Left lung (tissue), 10 donors: ENCODE data around the gene MRPL44. TPM values are rescaled to one million over a fixed set of nuclear protein-coding genes. Genes with fewer than 3 reads are reported as not detected.

Source experiments
- ATAC-seq: fragments of 200-7000 bp; cut with Tn5 transposase; one replicate; pipeline ENCODE4 v1.9.1; 2020; ENCODE audit warnings: moderate library complexity
- DNase-seq, 4 donors: peaks; one replicate each; pipeline ENCODE4 v3.0.0-alpha.2; 2013 to 2020
- H3K27ac ChIP-seq, 2 donors: fragments of 200-600 bp; sonication (generic) in 1 of 2; one replicate each; pipeline versions ENCODE4 v1.5.0 to v1.8.0; 2020 to 2021
- H3K27me3 ChIP-seq, 2 donors: fragments of 200-600 bp; sonication (generic) in 1 of 2; one replicate each; pipeline versions ENCODE4 v1.5.0 to v1.8.0; 2020 to 2021
- H3K36me3 ChIP-seq, 2 donors: fragments of 200-600 bp; sonication (generic) in 1 of 2; one replicate each; pipeline versions ENCODE4 v1.5.0 to v1.8.0; 2020 to 2021
- H3K4me1 ChIP-seq, 2 donors: fragments of 200-600 bp; one replicate each; pipeline ENCODE4 v1.8.0; 2021
- H3K4me3 ChIP-seq, 2 donors: fragments of 200-600 bp; sonication (generic) in 1 of 2; one replicate each; pipeline versions ENCODE4 v1.5.0 to v1.8.0; 2020 to 2021; ENCODE audit warnings: mild to moderate bottlenecking in 1 of 2
- H3K9me3 ChIP-seq, 2 donors: fragments of 200-600 bp; sonication (generic) in 1 of 2; one replicate each; pipeline versions ENCODE4 v1.5.0 to v1.8.0; 2020 to 2021
- CTCF ChIP-seq, 2 donors: fragments of 200-600 bp; sonication (generic) in 1 of 2; IDR thresholded peaks; one replicate each; pipeline versions ENCODE4 v1.5.0 to v1.8.0; 2021; ENCODE audit warnings: antibody characterized with exemption in 2 of 2
- intact Hi-C, 2 donors: fragments of 100-400 bp; cut with DNase I; formaldehyde crosslinking; loops; one replicate each; pipeline versions ENCODE4 v1.11.2 to v1.14.2; 2022
- polyA plus RNA-seq, 6 donors: library from polyadenylated mRNA; unstranded; fragments of 120-200 nt; gene quantifications; one replicate each; pipeline ENCODE4 v1.2.1, GENCODE V29; 2013; ENCODE audit not compliant: insufficient read length in 6 of 6
- total RNA-seq, 2 donors: library from RNA; stranded (reverse); fragmentation: NEBNext Ultra II Directional; extraction: Animal tissue kit (Norgen Biotek cat#: 25700); gene quantifications; one replicate each; pipeline ENCODE4 v1.2.1, GENCODE V29; 2021
- donor health status: DM: no; HTN: yes; CAD: no.
- donor health status: DM: no; HTN: no; CAD: no.

Gene MRPL44
- total and polyA plus RNA-seq, 8 donors: 23.1 to 26.8 (median 25.6) TPM

DNA sequence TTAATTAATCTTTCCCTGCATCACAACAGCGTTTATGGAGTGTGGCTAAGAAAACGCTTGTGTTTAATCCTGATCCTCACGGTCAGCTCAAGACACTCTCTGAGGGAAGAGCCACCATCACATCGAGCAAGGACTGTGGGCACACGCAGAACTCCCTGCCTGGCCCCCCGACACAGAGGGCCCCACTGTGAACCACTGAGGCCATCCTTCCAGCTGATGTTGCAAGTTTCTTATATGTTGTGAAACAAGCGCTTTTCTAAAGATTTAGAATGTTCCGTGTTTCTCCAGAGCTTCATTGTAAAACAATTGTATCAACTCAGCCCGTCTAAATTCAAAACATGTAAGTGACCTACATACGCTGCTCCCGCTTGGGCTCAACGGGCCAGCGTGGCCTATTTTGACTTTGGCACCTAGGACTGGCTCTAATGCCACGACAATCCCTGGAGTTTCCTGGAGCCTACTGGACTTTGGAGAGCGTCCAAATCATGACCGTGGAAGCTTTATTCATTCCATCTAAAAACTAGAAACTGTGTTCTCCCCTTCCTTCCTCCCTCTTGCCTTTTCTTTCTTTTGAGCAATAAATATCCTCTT is 46.9 kb downstream of the MRPL44 start:
- no peak for TF ChIP-seq CTCF (IDR thresholded peaks at IDR 0.05)
- H3K27ac ChIP-seq: no peak overlapping the region
- intact Hi-C loops: no loop called here
- H3K27me3 ChIP-seq: peaks cover 0 to 5% of the 10 kb centered on the region in 2 donors
- no peaks in the 10 kb centered on the region for H3K36me3 ChIP-seq
- DNase-seq: peak in 2 of 4 donors; percentile 24 to 54
- H3K4me1 ChIP-seq: no peaks in the 10 kb centered on the region
- H3K4me3 ChIP-seq: no peak overlapping the region
- H3K9me3 ChIP-seq: no peaks in the 10 kb centered on the region
- no peak for ATAC-seq

- Histone ChIP-seq H3K27ac (no peak overlapping the region), H3K4me3 (no peak overlapping the region), H3K36me3 (no peaks in the 10 kb centered on the region), H3K9me3 (no peaks in the 10 kb centered on the region), H3K4me1 (no peaks in the 10 kb centered on the region), H3K27me3 (peaks cover 0 to 5% of the 10 kb centered on the region in 2 donors)
- no peak for TF ChIP-seq CTCF (IDR thresholded peaks at IDR 0.05)
- no peak for ATAC-seq
- intact Hi-C loops: no loop called here
- no peak for DNase-seq
Observed at GRCh38 chr2:224008702-224009261, 51.5 kb downstream of the MRPL44 start.

GRCh38 chr2:224009605-224010315 is 52.5 kb downstream of the MRPL44 start:
- H3K27me3 ChIP-seq: peaks cover 0 to 5% of the 10 kb centered on the region in 2 donors
- ATAC-seq: no peak
- no peak for TF ChIP-seq CTCF (IDR thresholded peaks at IDR 0.05)

GRCh38 chr2:224011837-224012236 is 54.6 kb downstream of the MRPL44 start:
- DNase-seq (no peak), ATAC-seq (no peak)
- no peaks in the 10 kb centered on the region for H3K4me1 ChIP-seq
- no peaks in the 10 kb centered on the region for H3K36me3 ChIP-seq
- no peak overlapping the region for H3K4me3 ChIP-seq
- no peak for TF ChIP-seq CTCF (IDR thresholded peaks at IDR 0.05)
- intact Hi-C loops: no loop called here
- no peak overlapping the region for H3K27ac ChIP-seq
- H3K27me3 ChIP-seq: peaks cover 0 to 5% of the 10 kb centered on the region in 2 donors
- no peaks in the 10 kb centered on the region for H3K9me3 ChIP-seq

More at GRCh38 chr2:224009605-224010315, 52.5 kb downstream of the MRPL44 start:
- no peak overlapping the region for H3K27ac ChIP-seq
- DNase-seq: no peak
- intact Hi-C loops: no loop called here
- H3K4me3 ChIP-seq: no peak overlapping the region
- no peaks in the 10 kb centered on the region for H3K36me3 ChIP-seq
- H3K4me1 ChIP-seq: no peaks in the 10 kb centered on the region
- H3K9me3 ChIP-seq: no peaks in the 10 kb centered on the region

GRCh38 chr2:224014336-224014735 is 57.1 kb downstream of the MRPL44 start:
- Histone ChIP-seq H3K27ac (no peak overlapping the region), H3K27me3 (no peaks in the 10 kb centered on the region), H3K9me3 (no peaks in the 10 kb centered on the region), H3K4me1 (no peaks in the 10 kb centered on the region), H3K4me3 (no peak overlapping the region), H3K36me3 (no peaks in the 10 kb centered on the region)
- intact Hi-C loops: no loop called here
- TF ChIP-seq CTCF (IDR thresholded peaks at IDR 0.05): no peak
- ATAC-seq (no peak), DNase-seq (no peak)
